Measurements from ENCODE around the gene MORF4L1. TPM values are rescaled to one million over a fixed set of nuclear protein-coding genes. Genes with fewer than 3 reads are reported as not detected.
A peak's percentile ranks its signal among the peaks of the same experiment; 100 is the strongest.

MORF4L1 gene
- total RNA-seq, 4 donors from 2014 or later: 103 to 149 (median 127) TPM

DNA sequence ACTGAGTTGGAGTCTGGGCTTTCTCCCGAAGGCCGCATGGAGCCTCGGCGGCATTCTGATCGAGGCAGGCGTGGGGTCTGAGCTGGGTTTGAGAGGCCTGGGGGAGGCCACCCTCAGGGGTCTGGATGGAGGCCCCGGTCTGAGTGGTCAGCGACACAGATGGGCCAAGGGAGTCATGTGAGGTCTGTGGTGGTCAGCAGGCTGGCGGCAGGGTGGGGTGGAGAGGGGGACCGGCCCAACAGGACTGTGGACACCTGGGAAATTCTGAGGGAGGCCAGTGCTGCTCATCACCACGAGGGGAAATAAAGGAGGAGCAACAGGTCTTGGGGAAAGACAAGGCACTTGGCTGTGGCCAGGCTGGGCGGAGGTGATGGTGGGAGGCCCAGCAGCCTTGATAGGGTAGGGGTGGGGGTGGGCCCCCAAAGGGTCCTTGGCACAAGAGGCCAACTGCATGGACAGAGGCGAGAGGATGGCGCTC lies 56.0 kb downstream of the MORF4L1 start:
- DNase-seq (ENCODE audit: low spot score in 2 of 2): no peak
- TF ChIP-seq POLR2A (IDR thresholded peaks at IDR 0.05) (no peak), POLR2AphosphoS5 (IDR thresholded peaks at IDR 0.05) (no peak), EP300 (IDR thresholded peaks at IDR 0.05) (no peak)
- WGBS: 80% methylated on average over 14 of the region's 14 CpGs
- Histone ChIP-seq H3K9me3 (no peaks in the 10 kb centered on the region), H3K4me3 (no peak overlapping the region), H3K27ac (no peak overlapping the region), H3K4me1 (peaks cover 20% of the 10 kb centered on the region), H3K36me3 (peaks cover 50% of the 10 kb centered on the region), H3K27me3 (no peaks in the 10 kb centered on the region)

- no peak for DNase-seq (ENCODE audit: low spot score in 2 of 2)
- TF ChIP-seq, protein P1, sequence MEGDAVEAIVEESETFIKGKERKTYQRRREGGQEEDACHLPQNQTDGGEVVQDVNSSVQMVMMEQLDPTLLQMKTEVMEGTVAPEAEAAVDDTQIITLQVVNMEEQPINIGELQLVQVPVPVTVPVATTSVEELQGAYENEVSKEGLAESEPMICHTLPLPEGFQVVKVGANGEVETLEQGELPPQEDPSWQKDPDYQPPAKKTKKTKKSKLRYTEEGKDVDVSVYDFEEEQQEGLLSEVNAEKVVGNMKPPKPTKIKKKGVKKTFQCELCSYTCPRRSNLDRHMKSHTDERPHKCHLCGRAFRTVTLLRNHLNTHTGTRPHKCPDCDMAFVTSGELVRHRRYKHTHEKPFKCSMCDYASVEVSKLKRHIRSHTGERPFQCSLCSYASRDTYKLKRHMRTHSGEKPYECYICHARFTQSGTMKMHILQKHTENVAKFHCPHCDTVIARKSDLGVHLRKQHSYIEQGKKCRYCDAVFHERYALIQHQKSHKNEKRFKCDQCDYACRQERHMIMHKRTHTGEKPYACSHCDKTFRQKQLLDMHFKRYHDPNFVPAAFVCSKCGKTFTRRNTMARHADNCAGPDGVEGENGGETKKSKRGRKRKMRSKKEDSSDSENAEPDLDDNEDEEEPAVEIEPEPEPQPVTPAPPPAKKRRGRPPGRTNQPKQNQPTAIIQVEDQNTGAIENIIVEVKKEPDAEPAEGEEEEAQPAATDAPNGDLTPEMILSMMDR (IDR thresholded peaks at IDR 0.05): no peak
- TF ChIP-seq POLR2A (IDR thresholded peaks at IDR 0.05) (no peak), EP300 (IDR thresholded peaks at IDR 0.05) (no peak), POLR2AphosphoS5 (IDR thresholded peaks at IDR 0.05) (no peak)
- Histone ChIP-seq H3K9me3 (no peaks in the 10 kb centered on the region), H3K27me3 (no peaks in the 10 kb centered on the region), H3K36me3 (peaks cover 48% of the 10 kb centered on the region), H3K4me1 (peaks cover 30% of the 10 kb centered on the region), H3K4me3 (no peak overlapping the region), H3K27ac (no peak overlapping the region)
- WGBS: 89% methylated on average over 7 of the region's 16 CpGs
Measured at GRCh38 chr15:78929536-78930264, 57.0 kb downstream of the MORF4L1 start.

DNA sequence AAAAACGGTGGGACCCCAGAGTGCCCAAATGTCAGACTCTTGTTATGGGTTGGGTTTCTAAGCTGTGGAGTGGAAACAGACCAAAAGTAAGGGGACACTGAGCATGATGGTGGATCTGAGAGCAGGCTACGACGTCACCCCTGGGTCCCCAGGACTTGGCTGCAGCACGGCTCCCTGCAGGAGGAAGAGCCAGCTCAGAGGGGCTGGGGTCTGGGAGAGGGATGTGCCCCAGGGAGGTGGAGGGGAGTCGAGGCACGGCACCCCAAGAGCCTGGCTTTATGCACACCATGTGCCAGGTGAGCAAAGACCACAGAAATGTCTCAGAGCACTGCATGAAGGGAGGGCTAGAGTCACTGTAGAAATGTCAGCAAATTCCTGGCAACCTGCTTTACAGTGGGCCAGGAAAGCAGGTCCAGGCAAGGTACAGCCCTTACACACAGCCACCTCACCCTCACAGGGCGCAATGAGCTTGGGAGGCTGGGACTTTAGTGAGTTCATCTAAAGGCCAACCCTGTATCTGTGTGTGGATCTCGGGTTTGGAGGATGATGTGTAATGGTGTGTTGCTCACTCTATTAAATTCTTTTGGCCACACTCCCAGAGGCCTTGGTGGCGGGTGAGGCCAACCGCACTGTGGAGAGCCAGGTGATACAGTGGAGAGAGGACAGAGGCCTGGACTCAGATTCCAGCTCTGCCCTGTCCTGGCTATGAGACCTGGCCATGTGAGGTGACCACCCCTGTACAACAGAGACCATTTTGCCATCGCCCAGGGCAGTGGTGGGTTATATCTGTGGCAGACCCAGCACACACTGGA lies 58.1 kb downstream of the MORF4L1 start:
- peaks cover 33% of the 10 kb centered on the region for H3K4me1 ChIP-seq
- H3K9me3 ChIP-seq: no peaks in the 10 kb centered on the region
- no peaks in the 10 kb centered on the region for H3K27me3 ChIP-seq
- H3K36me3 ChIP-seq: peaks cover 47% of the 10 kb centered on the region
- H3K27ac ChIP-seq: peak overlapping the region; percentile 17
- 59% methylated on average over 9 of the region's 11 CpGs for WGBS
- TF ChIP-seq, protein P1 (IDR thresholded peaks at IDR 0.05): no peak
- TF ChIP-seq POLR2AphosphoS5 (IDR thresholded peaks at IDR 0.05) (no peak), POLR2A (IDR thresholded peaks at IDR 0.05) (no peak), EP300 (IDR thresholded peaks at IDR 0.05) (no peak)
- no peak for DNase-seq (ENCODE audit: low spot score in 2 of 2)
- no peak overlapping the region for H3K4me3 ChIP-seq

DNA sequence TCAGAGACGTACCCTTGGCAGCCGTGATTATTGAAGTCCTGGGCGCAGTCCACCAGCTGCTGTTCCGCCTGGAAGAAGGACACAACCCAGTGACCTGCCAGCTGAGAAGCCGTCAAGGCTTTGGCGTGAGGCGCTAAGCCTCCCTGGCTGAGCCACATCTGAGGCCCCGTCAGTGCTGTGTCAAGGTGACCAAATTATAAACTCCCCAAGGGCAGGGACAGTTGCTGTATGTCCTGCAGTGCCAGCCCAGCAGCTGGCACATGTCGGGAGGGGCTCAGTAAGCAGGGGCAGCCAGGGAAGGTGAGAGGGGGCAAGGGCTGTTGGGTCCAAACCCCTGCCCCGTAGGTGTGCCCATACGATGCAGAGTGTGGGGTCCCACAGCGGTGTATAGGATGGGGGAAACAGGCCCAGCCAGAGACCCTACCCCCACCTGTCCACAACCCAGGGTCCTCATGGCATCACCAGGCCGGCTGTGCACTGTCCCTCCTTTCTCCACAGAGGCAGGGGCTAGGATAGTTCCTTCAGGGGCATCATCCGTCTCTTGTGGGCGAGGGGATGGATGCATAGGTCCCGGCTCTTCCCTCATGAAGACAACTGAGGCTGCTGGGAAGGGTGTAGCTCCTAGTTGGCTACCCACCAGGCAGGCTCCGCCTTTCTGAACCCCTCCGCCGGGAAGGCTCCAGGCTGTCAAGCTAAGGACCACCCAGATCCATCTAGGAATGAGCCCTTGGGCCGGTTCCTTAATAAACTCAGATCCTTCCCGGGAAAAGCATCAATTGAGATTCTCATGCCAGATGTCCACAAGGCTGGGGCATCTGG lies 59.0 kb downstream of the MORF4L1 start:
- Histone ChIP-seq H3K36me3 (peaks cover 41% of the 10 kb centered on the region), H3K4me1 (peaks cover 38% of the 10 kb centered on the region), H3K27ac (peak overlapping the region; percentile 17), H3K9me3 (no peaks in the 10 kb centered on the region), H3K4me3 (no peak overlapping the region), H3K27me3 (no peaks in the 10 kb centered on the region)
- DNase-seq (ENCODE audit: low spot score in 2 of 2): no peak
- TF ChIP-seq POLR2A (IDR thresholded peaks at IDR 0.05): no peak
- no peak for TF ChIP-seq POLR2AphosphoS5 (IDR thresholded peaks at IDR 0.05)
- TF ChIP-seq, protein P1 (IDR thresholded peaks at IDR 0.05): no peak
- no peak for TF ChIP-seq EP300 (IDR thresholded peaks at IDR 0.05)
- 84% methylated on average over 14 of the region's 21 CpGs for whole genome bisulfite sequencing

- no peak for DNase-seq (ENCODE audit: low spot score in 2 of 2)
- H3K9me3 ChIP-seq: no peaks in the 10 kb centered on the region
- whole genome bisulfite sequencing: 68% methylated on average over 6 of the region's 13 CpGs
- H3K4me3 ChIP-seq: no peak overlapping the region
- TF ChIP-seq EP300 (IDR thresholded peaks at IDR 0.05): no peak
- TF ChIP-seq, protein P1 (IDR thresholded peaks at IDR 0.05): no peak
- no peak for TF ChIP-seq POLR2A (IDR thresholded peaks at IDR 0.05)
- no peak for TF ChIP-seq POLR2AphosphoS5 (IDR thresholded peaks at IDR 0.05)
- H3K27ac ChIP-seq: no peak overlapping the region
- no peaks in the 10 kb centered on the region for H3K27me3 ChIP-seq
- H3K4me1 ChIP-seq: peaks cover 42% of the 10 kb centered on the region
- H3K36me3 ChIP-seq: peaks cover 35% of the 10 kb centered on the region
Measured at GRCh38 chr15:78932258-78932808, 59.6 kb downstream of the MORF4L1 start.
